PC-3 (cell line): ENCODE results near the gene CACNA1C. TPM values are rescaled to one million over a fixed set of nuclear protein-coding genes. Genes with fewer than 3 reads are reported as not detected.

ENCODE experiments used
- ATAC-seq: fragments of 200-7000 bp; cut with Tn5 transposase; 2 replicates; pipeline ENCODE4 v1.9.1; 2020; ENCODE audit warnings: mild to moderate bottlenecking, moderate library complexity
- BruUV-seq: library from RNA; stranded (reverse); fragments of 400-500 nt; replicated peaks from 2 replicates; lab custom pipeline; 2021; lab: Mats Ljungman, UMichigan
- CTCF ChIA-PET: fragments of 300-600 bp; sonication (Branson Sonifier 250); formaldehyde crosslinking; loops from one replicate; lab custom pipeline; 2022; ENCODE audit warnings: antibody characterized with exemption; lab: Charles Lee
- POLR2A ChIA-PET: fragments of 300-600 bp; sonication (Branson Sonifier 250); formaldehyde crosslinking; loops from one replicate; lab custom pipeline; 2022; ENCODE audit warnings: antibody characterized with exemption; ENCODE audit not compliant: unreplicated experiment; lab: Charles Lee
- DNase-seq: peaks from one replicate; pipeline ENCODE4 v3.0.0-alpha.2; 2015
- H2AFZ ChIP-seq: fragments of 300-600 bp; sonication (generic); 2 replicates; pipeline ENCODE4 v1.6.0; 2016; ENCODE audit warnings: antibody characterized with exemption, low read length
- H3F3A ChIP-seq: fragments of 300-600 bp; sonication (generic); one replicate; pipeline ENCODE4 v1.6.0; 2017; ENCODE audit warnings: antibody characterized with exemption, low read length, control low read depth, mild to moderate bottlenecking; ENCODE audit not compliant: unreplicated experiment
- H3K27ac ChIP-seq: fragments of 300-600 bp; sonication (generic); 2 replicates; pipeline ENCODE4 v1.5.1; 2016; ENCODE audit warnings: mild to moderate bottlenecking, low read length
- H3K27me3 ChIP-seq: fragments of 300-600 bp; sonication (generic); 2 replicates; pipeline ENCODE4 v1.6.1; 2016; ENCODE audit warnings: low read length, mixed read lengths
- H3K36me3 ChIP-seq: fragments of 300-600 bp; sonication (generic); 2 replicates; pipeline ENCODE4 v1.6.1; 2016; ENCODE audit warnings: low read depth, mixed run types, low read length, mixed read lengths
- H3K4me1 ChIP-seq: fragments of 300-600 bp; sonication (generic); 2 replicates; pipeline ENCODE4 v1.5.1; 2016; ENCODE audit warnings: low read length; ENCODE audit not compliant: insufficient read depth
- H3K4me2 ChIP-seq: fragments of 300-600 bp; sonication (generic); 2 replicates; pipeline ENCODE4 v1.6.0; 2016; ENCODE audit warnings: low read length
- H3K4me3 ChIP-seq: fragments of 300-600 bp; sonication (generic); 2 replicates; pipeline ENCODE4 v1.5.1; 2016; ENCODE audit warnings: mild to moderate bottlenecking, low read length, mixed read lengths
- H3K79me2 ChIP-seq: fragments of 300-600 bp; sonication (generic); 2 replicates; pipeline ENCODE4 v1.6.1; 2017; ENCODE audit warnings: low read length, mixed read lengths
- H3K9ac ChIP-seq: fragments of 300-600 bp; sonication (generic); 2 replicates; pipeline ENCODE4 v1.6.0; 2016; ENCODE audit warnings: mild to moderate bottlenecking, low read length
- H3K9me2 ChIP-seq: fragments of 300-600 bp; sonication (generic); replicated peaks from 2 replicates; pipeline ENCODE4 v1.6.1; 2016; ENCODE audit warnings: mixed run types, low read length, mixed read lengths
- H3K9me3 ChIP-seq: fragments of 300-600 bp; sonication (generic); 2 replicates; pipeline ENCODE4 v1.6.1; 2016; ENCODE audit warnings: low read length, mixed read lengths
- H4K20me1 ChIP-seq: fragments of 300-600 bp; sonication (generic); 2 replicates; pipeline ENCODE4 v1.6.1; 2016; ENCODE audit warnings: low read length, mixed read lengths
- CTCF ChIP-seq: fragments of 300-600 bp; sonication (generic); conservative IDR thresholded peaks from 2 replicates; pipeline ENCODE4 v1.5.1; 2017; ENCODE audit warnings: antibody characterized with exemption, low read depth, mild to moderate bottlenecking, low read length
- EZH2 ChIP-seq: fragments of 300-600 bp; sonication (generic); IDR thresholded peaks from one replicate; pipeline ENCODE4 v1.6.1; 2017; ENCODE audit warnings: antibody characterized with exemption, mild to moderate bottlenecking, low read length; ENCODE audit not compliant: unreplicated experiment
- EZH2phosphoT487 ChIP-seq: fragments of 300-600 bp; sonication (generic); IDR thresholded peaks from 2 replicates; pipeline ENCODE4 v1.6.1; 2018; ENCODE audit warnings: mild to moderate bottlenecking, antibody characterized with exemption, low read length, borderline replicate concordance
- intact Hi-C: fragments of 100-400 bp; cut with micrococcal nuclease; formaldehyde crosslinking; loops from 2 replicates; pipeline ENCODE4 v1.9.0; 2023
- total RNA-seq: library from RNA; depleted of rRNA; stranded (reverse); fragments of >200 nt; gene quantifications from 2 replicates; pipeline ENCODE4 v1.2.3, GENCODE V29; 2014

CACNA1C gene
- total RNA-seq, 1 experiment from 2014 or later, result not detected

- CTCF ChIA-PET, result no interaction called here
- intact Hi-C loops, result no loop called here
- no peak for ATAC-seq
Observed at GRCh38 chr12:2154050-2154449, 101.3 kb downstream of the CACNA1C start.

GRCh38 chr12:2154521-2154920 is 101.7 kb downstream of the CACNA1C start:
- CTCF ChIA-PET, result no interaction called here

More at GRCh38 chr12:2154050-2154449, 101.3 kb downstream of the CACNA1C start:
- H3K4me3 ChIP-seq, result no peak overlapping the region
- H3K9ac ChIP-seq, result no peak overlapping the region
- H3K9me3 ChIP-seq, result no peaks in the 10 kb centered on the region
- no peak for DNase-seq
- no peaks in the 10 kb centered on the region for H4K20me1 ChIP-seq
- POLR2A ChIA-PET, result no interaction called here
- H3F3A ChIP-seq, result no peaks in the 10 kb centered on the region
- no peak for TF ChIP-seq EZH2
- no peak for TF ChIP-seq EZH2phosphoT487
- TF ChIP-seq CTCF, result no peak
- H2AFZ ChIP-seq, result no peak overlapping the region
- no peaks in the 10 kb centered on the region for H3K9me2 ChIP-seq
- no peaks in the 10 kb centered on the region for H3K79me2 ChIP-seq
- no peak overlapping the region for H3K4me2 ChIP-seq
- no TSS peak for BruUV-seq
- H3K27ac ChIP-seq, result no peak overlapping the region
- H3K36me3 ChIP-seq, result no peaks in the 10 kb centered on the region
- H3K27me3 ChIP-seq, result peaks cover 39% of the 10 kb centered on the region
- no peaks in the 10 kb centered on the region for H3K4me1 ChIP-seq

GRCh38 chr12:2156333-2156732 is 103.5 kb downstream of the CACNA1C start:
- CTCF ChIA-PET, result no interaction called here
- H3K27me3 ChIP-seq, result peaks cover 39% of the 10 kb centered on the region
- intact Hi-C loops, result no loop called here

More at GRCh38 chr12:2154521-2154920, 101.7 kb downstream of the CACNA1C start:
- TF ChIP-seq EZH2 (no peak), EZH2phosphoT487 (no peak), CTCF (no peak)
- Histone ChIP-seq H3K27ac (no peak overlapping the region), H3K9me3 (no peaks in the 10 kb centered on the region), H3K4me1 (no peaks in the 10 kb centered on the region), H3K4me2 (no peak overlapping the region), H3K27me3 (peaks cover 39% of the 10 kb centered on the region), H4K20me1 (no peaks in the 10 kb centered on the region), H3F3A (no peaks in the 10 kb centered on the region), H2AFZ (no peak overlapping the region), H3K9ac (no peak overlapping the region), H3K36me3 (no peaks in the 10 kb centered on the region), H3K9me2 (no peaks in the 10 kb centered on the region), H3K79me2 (no peaks in the 10 kb centered on the region), H3K4me3 (no peak overlapping the region)
- BruUV-seq, result no TSS peak
- POLR2A ChIA-PET, result no interaction called here
- no peak for ATAC-seq
- DNase-seq, result no peak
- intact Hi-C loops, result no loop called here

More at GRCh38 chr12:2156333-2156732, 103.5 kb downstream of the CACNA1C start:
- H3K27ac ChIP-seq, result no peak overlapping the region
- H3K4me3 ChIP-seq, result no peak overlapping the region
- H4K20me1 ChIP-seq, result no peaks in the 10 kb centered on the region
- no peaks in the 10 kb centered on the region for H3K9me2 ChIP-seq
- POLR2A ChIA-PET, result no interaction called here
- no peak for DNase-seq
- no peaks in the 10 kb centered on the region for H3K9me3 ChIP-seq
- H3K79me2 ChIP-seq, result no peaks in the 10 kb centered on the region
- no peak overlapping the region for H3K9ac ChIP-seq
- no peaks in the 10 kb centered on the region for H3K4me1 ChIP-seq
- no peaks in the 10 kb centered on the region for H3F3A ChIP-seq
- ATAC-seq, result no peak
- TF ChIP-seq CTCF (no peak), EZH2phosphoT487 (no peak), EZH2 (no peak)
- no peak overlapping the region for H3K4me2 ChIP-seq
- H3K36me3 ChIP-seq, result no peaks in the 10 kb centered on the region
- no peak overlapping the region for H2AFZ ChIP-seq
- BruUV-seq, result no TSS peak
